Astrocyte (in vitro differentiated cells and primary cell): ENCODE results near the gene RFX7. TPM values are rescaled to one million over a fixed set of nuclear protein-coding genes. Genes with fewer than 3 reads are reported as not detected.

Experiments
- DNase-seq: peaks from one replicate; pipeline ENCODE4 v3.0.0-alpha.2; 2010; ENCODE audit warnings: low read depth
- FAIRE-seq: peaks from 2 replicates; lab custom pipeline; 2011; peaks lifted over from hg19 to GRCh38; lab: Jason Lieb, UNC
- H2AFZ ChIP-seq: 2 replicates; pipeline ENCODE4 v1.6.0; 2012; ENCODE audit warnings: low read depth, low read length, inconsistent platforms
- H3K27ac ChIP-seq: 2 replicates; pipeline ENCODE4 v1.5.1; 2011; ENCODE audit warnings: low read depth, low read length, inconsistent platforms
- H3K27me3 ChIP-seq: 2 replicates; pipeline ENCODE4 v1.6.0; 2011; ENCODE audit warnings: low read length, inconsistent platforms; ENCODE audit not compliant: insufficient read depth
- H3K36me3 ChIP-seq: 2 replicates; pipeline ENCODE4 v1.5.1; 2011; ENCODE audit warnings: low read length, inconsistent platforms; ENCODE audit not compliant: insufficient read depth
- H3K4me1 ChIP-seq: 2 replicates; pipeline ENCODE4 v1.5.1; 2011; ENCODE audit warnings: low read length, inconsistent platforms; ENCODE audit not compliant: insufficient read depth
- H3K4me2 ChIP-seq: 2 replicates; pipeline ENCODE4 v1.6.0; 2012; ENCODE audit warnings: low read length, inconsistent platforms
- H3K4me3 ChIP-seq: 2 replicates; pipeline ENCODE4 v1.5.1; 2011; ENCODE audit warnings: low read depth, mild to moderate bottlenecking, low read length, inconsistent platforms; ENCODE audit not compliant: insufficient read depth
- H3K79me2 ChIP-seq: 2 replicates; pipeline ENCODE4 v1.6.0; 2012; ENCODE audit warnings: mild to moderate bottlenecking, low read length, inconsistent platforms; ENCODE audit not compliant: insufficient read depth
- H3K9ac ChIP-seq: 2 replicates; pipeline ENCODE4 v1.6.0; 2012; ENCODE audit warnings: mild to moderate bottlenecking, low read length, inconsistent platforms
- H3K9me3 ChIP-seq: 2 replicates; pipeline ENCODE4 v1.5.1; 2012; ENCODE audit warnings: low read depth, mild to moderate bottlenecking, low read length, inconsistent platforms; ENCODE audit not compliant: insufficient read depth
- H4K20me1 ChIP-seq: 2 replicates; pipeline ENCODE4 v1.6.0; 2012; ENCODE audit warnings: low read length, inconsistent platforms; ENCODE audit not compliant: insufficient read depth
- H3K27ac Mint-ChIP-seq: one replicate; pipeline ENCODE4 v1.8.0; 2021; ENCODE audit warnings: mild to moderate bottlenecking, mixed read lengths; ENCODE audit not compliant: unreplicated experiment
- H3K27me3 Mint-ChIP-seq: one replicate; pipeline ENCODE4 v1.8.0; 2021; ENCODE audit warnings: low read depth, mixed read lengths; ENCODE audit not compliant: unreplicated experiment
- H3K36me3 Mint-ChIP-seq: one replicate; pipeline ENCODE4 v1.8.0; 2021; ENCODE audit warnings: low read depth, mixed read lengths; ENCODE audit not compliant: unreplicated experiment
- H3K4me1 Mint-ChIP-seq: one replicate; pipeline ENCODE4 v1.8.0; 2021; ENCODE audit warnings: low read depth, mixed read lengths; ENCODE audit not compliant: unreplicated experiment
- H3K4me3 Mint-ChIP-seq: one replicate; pipeline ENCODE4 v1.8.0; 2021; ENCODE audit warnings: mild to moderate bottlenecking, moderate library complexity, mixed read lengths; ENCODE audit not compliant: unreplicated experiment
- H3K9me3 Mint-ChIP-seq: one replicate; pipeline ENCODE4 v1.8.0; 2021; ENCODE audit warnings: mild to moderate bottlenecking, mixed read lengths; ENCODE audit not compliant: unreplicated experiment
- EZH2 ChIP-seq: IDR thresholded peaks from 2 replicates; pipeline ENCODE4 v1.6.1; 2012; ENCODE audit warnings: mild to moderate bottlenecking, low read length, inconsistent platforms; ENCODE audit not compliant: insufficient read depth
- total RNA-seq: library from RNA; stranded (reverse); gene quantifications from 2 replicates; pipeline ENCODE4 v1.2.1, GENCODE V29; 2021
- TF ChIP-seq, protein P1 (sequence below): IDR thresholded peaks from 2 replicates; pipeline ENCODE4 v1.5.1; 2011; ENCODE audit warnings: low read depth, mild to moderate bottlenecking, inconsistent platforms, low read length, moderate library complexity; ENCODE audit not compliant: insufficient read depth

Gene RFX7
- total RNA-seq, 1 donor from 2014 or later: 46.3 TPM

DNA sequence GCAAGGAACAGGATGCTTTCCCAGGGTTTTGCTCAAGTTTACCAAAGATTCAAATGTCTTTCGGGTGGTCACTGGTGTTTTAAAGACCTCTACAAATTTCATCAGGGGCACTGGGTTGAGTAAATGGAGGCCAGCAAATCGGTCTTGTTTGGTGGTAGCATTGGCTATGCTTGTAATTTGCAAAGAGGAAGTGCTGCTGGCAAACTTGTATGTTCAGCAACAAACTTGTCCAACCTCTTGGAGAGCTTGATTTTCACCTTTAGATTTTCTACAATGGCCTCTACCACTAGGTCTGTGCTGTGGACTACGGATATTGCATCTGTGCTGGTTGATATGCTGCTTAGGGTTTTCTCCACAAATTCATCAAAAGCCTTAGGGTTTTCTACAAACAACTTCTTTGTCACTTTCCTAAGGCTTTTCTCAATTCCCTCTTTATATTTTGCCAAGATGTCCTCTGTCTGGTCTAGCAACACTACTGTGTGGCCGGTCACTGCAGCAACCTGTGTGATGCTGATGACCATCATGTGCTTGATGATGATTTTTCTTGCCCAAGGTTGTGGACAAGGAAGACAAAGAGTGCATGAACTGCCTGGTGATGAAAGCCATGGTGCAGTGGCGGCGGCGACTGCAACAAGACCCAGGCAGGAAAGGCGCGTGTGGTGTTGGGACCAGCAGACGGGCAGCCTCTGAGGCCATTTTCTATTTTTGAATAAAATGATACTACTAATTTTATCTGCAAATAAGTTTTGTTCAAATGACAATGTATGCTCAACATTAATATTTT lies 50.8 kb downstream of the RFX7 start:
- FAIRE-seq: no peak
- no peaks in the 10 kb centered on the region for H3K9me3 ChIP-seq
- H3K27ac Mint-ChIP-seq: no peak overlapping the region

DNA sequence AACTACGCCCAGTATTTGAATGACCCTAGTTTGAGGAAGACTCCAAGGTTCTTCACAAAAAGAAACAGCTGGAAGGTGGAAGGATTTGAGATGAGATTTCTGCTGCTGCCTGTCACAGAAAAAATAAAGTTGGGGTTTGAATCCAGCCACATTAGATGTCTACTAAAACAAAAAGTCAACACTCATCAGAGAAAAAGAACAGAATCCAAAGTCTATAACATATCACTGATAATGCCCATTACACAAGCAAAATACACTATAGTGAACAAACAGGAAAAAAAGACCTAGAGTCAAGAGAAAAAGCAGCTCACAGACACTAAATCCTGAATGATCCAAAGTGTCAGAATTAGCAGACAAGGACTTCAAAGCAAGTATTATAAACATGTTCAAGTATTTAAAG lies 56.0 kb downstream of the RFX7 start:
- no peak for FAIRE-seq
- Histone ChIP-seq H4K20me1 (peaks cover 59% of the 10 kb centered on the region), H3K27ac (no peak overlapping the region), H2AFZ (no peak overlapping the region), H3K4me1 (no peaks in the 10 kb centered on the region), H3K9me3 (no peaks in the 10 kb centered on the region), H3K36me3 (peaks cover 2% of the 10 kb centered on the region), H3K9ac (no peak overlapping the region), H3K79me2 (peaks cover 88% of the 10 kb centered on the region), H3K4me3 (no peak overlapping the region), H3K27me3 (no peaks in the 10 kb centered on the region), H3K4me2 (no peak overlapping the region)
- Mint-ChIP-seq H3K36me3 (peaks cover 8% of the 10 kb centered on the region), H3K27me3 (no peaks in the 10 kb centered on the region), H3K4me1 (peaks cover 24% of the 10 kb centered on the region), H3K27ac (no peak overlapping the region), H3K9me3 (no peaks in the 10 kb centered on the region), H3K4me3 (no peak overlapping the region)
- no peak for TF ChIP-seq EZH2
- TF ChIP-seq, protein P1, sequence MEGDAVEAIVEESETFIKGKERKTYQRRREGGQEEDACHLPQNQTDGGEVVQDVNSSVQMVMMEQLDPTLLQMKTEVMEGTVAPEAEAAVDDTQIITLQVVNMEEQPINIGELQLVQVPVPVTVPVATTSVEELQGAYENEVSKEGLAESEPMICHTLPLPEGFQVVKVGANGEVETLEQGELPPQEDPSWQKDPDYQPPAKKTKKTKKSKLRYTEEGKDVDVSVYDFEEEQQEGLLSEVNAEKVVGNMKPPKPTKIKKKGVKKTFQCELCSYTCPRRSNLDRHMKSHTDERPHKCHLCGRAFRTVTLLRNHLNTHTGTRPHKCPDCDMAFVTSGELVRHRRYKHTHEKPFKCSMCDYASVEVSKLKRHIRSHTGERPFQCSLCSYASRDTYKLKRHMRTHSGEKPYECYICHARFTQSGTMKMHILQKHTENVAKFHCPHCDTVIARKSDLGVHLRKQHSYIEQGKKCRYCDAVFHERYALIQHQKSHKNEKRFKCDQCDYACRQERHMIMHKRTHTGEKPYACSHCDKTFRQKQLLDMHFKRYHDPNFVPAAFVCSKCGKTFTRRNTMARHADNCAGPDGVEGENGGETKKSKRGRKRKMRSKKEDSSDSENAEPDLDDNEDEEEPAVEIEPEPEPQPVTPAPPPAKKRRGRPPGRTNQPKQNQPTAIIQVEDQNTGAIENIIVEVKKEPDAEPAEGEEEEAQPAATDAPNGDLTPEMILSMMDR: no peak
- no peak for DNase-seq

More for the DNA sequence above, 50.8 kb downstream of the RFX7 start:
- no peaks in the 10 kb centered on the region for H3K9me3 Mint-ChIP-seq
- H3K36me3 Mint-ChIP-seq: peaks cover 8% of the 10 kb centered on the region
- H4K20me1 ChIP-seq: peaks cover 63% of the 10 kb centered on the region
- H3K4me1 ChIP-seq: no peaks in the 10 kb centered on the region
- TF ChIP-seq EZH2: no peak
- TF ChIP-seq, protein P1: no peak
- H3K79me2 ChIP-seq: peaks cover 93% of the 10 kb centered on the region
- H3K9ac ChIP-seq: no peak overlapping the region
- no peak overlapping the region for H3K4me2 ChIP-seq
- no peaks in the 10 kb centered on the region for H3K27me3 Mint-ChIP-seq
- no peak overlapping the region for H3K27ac ChIP-seq
- peaks cover 2% of the 10 kb centered on the region for H3K36me3 ChIP-seq
- no peaks in the 10 kb centered on the region for H3K27me3 ChIP-seq
- H2AFZ ChIP-seq: no peak overlapping the region
- H3K4me3 Mint-ChIP-seq: no peak overlapping the region
- no peak for DNase-seq
- no peak overlapping the region for H3K4me3 ChIP-seq
- H3K4me1 Mint-ChIP-seq: peaks cover 18% of the 10 kb centered on the region

DNA sequence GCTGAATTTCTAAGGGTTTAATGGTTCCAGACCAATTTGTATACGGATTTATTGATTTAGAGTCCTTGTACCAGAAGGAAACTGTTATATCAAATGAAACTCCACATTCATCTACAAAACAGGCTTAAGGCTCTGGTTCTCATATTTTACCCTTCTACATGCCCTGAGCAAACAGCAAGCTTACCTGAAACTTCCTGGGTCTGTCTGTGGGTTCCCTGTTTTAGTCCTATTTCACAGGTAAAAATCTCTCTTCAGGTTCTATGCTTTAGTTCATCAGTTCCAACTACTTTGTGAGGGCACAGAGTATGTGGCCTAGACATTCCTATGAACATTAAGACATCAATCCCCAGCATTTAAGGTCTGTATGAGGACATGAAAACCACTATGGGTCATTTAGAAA lies 57.7 kb downstream of the RFX7 start:
- Histone ChIP-seq H3K27ac (no peak overlapping the region), H4K20me1 (peaks cover 50% of the 10 kb centered on the region), H3K9me3 (no peaks in the 10 kb centered on the region), H2AFZ (no peak overlapping the region), H3K4me3 (no peak overlapping the region), H3K79me2 (peaks cover 88% of the 10 kb centered on the region), H3K27me3 (no peaks in the 10 kb centered on the region), H3K4me2 (no peak overlapping the region), H3K36me3 (no peaks in the 10 kb centered on the region), H3K9ac (no peak overlapping the region), H3K4me1 (no peaks in the 10 kb centered on the region)
- FAIRE-seq: no peak
- Mint-ChIP-seq H3K4me1 (peaks cover 19% of the 10 kb centered on the region), H3K9me3 (no peaks in the 10 kb centered on the region), H3K27ac (no peak overlapping the region), H3K27me3 (no peaks in the 10 kb centered on the region), H3K36me3 (peaks cover 8% of the 10 kb centered on the region), H3K4me3 (no peak overlapping the region)
- no peak for DNase-seq
- no peak for TF ChIP-seq EZH2
- TF ChIP-seq, protein P1: no peak
